ENCODE results near the gene DGKB. TPM values are rescaled to one million over a fixed set of nuclear protein-coding genes. Genes with fewer than 3 reads are reported as not detected.

DGKB gene
- not detected in 2 replicates for total RNA-seq

DNA sequence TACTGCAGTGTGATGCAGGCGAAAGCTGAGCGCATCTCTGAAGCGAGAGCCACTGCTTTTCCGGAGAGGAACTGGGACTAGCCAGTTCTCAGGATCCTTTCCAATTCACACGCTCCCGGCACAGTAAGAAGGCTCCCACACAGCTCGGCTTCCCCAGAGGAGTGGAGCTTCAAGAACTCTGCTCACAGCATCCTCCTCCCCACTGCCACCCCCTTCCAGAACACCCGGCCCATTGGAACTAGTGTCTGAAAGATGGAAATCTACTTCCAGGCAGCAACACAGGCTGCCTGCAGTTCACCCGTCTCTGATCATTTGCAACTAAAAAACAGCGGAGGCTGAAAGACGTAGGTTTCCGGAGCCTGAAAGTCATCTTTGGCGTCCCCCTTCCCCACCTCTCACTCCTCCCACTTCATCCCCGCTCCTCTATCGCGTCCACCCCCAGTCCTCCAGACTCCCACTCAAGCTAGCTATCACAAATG, at the start of gene DGKB:
Gene DGKB (minus strand): TSS at position 163 of the 479 bp plus-strand sequence.

